ENCODE measurements around the gene SREBF1. TPM values are rescaled to one million over a fixed set of nuclear protein-coding genes. Genes with fewer than 3 reads are reported as not detected.

Gene SREBF1
- total RNA-seq, 1 experiment from 2014 or later: 17.2 TPM

DNA sequence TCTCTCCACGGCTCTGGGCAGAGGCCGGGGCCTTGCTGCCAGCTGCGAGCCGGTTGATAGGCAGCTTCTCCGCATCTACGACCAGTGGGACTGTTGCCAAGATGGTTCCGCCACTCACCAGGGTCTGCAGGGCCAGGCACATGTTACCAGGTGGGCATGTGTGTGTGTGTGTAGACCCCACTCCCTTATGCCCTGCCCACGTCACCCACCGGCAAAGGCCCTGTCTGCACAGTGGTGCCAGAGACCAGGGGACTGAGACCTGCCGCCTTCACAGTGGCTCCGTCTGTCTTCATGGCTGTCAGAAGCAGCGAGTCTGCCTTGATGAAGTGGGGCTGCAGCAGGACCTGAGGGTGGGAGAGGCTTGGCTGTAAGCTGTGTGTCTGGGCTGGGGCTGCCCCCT, 17.7 kb downstream of the SREBF1 start:
- Histone ChIP-seq H3K27ac (no peak overlapping the region), H3K27me3 (replicated peaks) (no peaks in the 10 kb centered on the region)

DNA sequence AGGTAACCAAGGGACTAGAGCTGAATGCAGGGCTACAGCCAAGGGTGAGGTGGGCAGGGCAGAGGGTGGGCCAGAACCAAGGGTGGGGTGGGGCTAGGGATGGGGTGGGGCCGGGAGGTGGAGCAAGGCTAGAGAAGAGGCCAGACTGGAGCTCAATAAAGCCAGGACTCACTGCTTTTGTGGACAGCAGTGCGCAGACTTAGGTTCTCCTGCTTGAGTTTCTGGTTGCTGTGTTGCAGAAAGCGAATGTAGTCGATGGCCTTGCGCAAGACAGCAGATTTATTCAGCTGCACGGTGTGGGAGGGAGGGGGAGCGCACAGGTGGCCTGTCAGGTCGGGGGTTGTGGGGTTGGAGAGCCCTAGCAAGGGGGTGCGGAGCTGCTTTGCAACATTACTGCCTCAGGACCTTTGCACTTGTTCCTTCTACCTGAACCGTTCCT, 18.7 kb downstream of the SREBF1 start:
- Histone ChIP-seq H3K36me3 (peaks cover 41% of the 10 kb centered on the region), H3K27ac (no peak overlapping the region)
- no peak for DNase-seq (ENCODE audit: low read depth in 1 of 2, low spot score in 2 of 2)

More for the DNA sequence above, 17.7 kb downstream of the SREBF1 start:
- Histone ChIP-seq H3K4me1 (replicated peaks) (peaks cover 20% of the 10 kb centered on the region), H3K4me3 (no peak overlapping the region), H3K36me3 (peaks cover 34% of the 10 kb centered on the region), H3K9me3 (replicated peaks) (no peaks in the 10 kb centered on the region)
- no peak for DNase-seq (ENCODE audit: low read depth in 1 of 2, low spot score in 2 of 2)

DNA sequence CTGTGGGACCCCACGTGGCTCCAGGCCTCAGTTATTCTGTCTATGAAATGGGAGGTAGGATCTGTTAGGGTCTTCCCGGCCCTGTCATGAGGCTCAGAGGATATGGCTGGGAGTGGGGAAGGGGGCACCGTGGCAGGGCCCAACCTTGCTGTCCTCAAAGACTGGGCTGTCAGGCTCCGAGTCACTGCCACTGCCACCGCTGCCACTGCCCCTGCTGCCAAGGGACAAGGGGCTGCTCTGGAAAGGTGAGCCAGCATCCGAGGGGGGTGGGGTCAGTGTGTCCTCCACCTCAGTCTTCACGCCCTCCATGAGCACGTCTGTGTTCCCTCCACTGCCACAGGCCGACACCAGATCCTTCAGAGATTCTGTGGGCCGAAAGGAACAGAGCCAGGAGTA, 19.2 kb downstream of the SREBF1 start:
- peaks cover 8% of the 10 kb centered on the region for H3K4me1 ChIP-seq (replicated peaks)
- DNase-seq (ENCODE audit: low read depth in 1 of 2, low spot score in 2 of 2): no peak

More for the DNA sequence above, 18.7 kb downstream of the SREBF1 start:
- no peak overlapping the region for H3K4me3 ChIP-seq
- peaks cover 12% of the 10 kb centered on the region for H3K4me1 ChIP-seq (replicated peaks)
- no peaks in the 10 kb centered on the region for H3K27me3 ChIP-seq (replicated peaks)
- no peaks in the 10 kb centered on the region for H3K9me3 ChIP-seq (replicated peaks)

DNA sequence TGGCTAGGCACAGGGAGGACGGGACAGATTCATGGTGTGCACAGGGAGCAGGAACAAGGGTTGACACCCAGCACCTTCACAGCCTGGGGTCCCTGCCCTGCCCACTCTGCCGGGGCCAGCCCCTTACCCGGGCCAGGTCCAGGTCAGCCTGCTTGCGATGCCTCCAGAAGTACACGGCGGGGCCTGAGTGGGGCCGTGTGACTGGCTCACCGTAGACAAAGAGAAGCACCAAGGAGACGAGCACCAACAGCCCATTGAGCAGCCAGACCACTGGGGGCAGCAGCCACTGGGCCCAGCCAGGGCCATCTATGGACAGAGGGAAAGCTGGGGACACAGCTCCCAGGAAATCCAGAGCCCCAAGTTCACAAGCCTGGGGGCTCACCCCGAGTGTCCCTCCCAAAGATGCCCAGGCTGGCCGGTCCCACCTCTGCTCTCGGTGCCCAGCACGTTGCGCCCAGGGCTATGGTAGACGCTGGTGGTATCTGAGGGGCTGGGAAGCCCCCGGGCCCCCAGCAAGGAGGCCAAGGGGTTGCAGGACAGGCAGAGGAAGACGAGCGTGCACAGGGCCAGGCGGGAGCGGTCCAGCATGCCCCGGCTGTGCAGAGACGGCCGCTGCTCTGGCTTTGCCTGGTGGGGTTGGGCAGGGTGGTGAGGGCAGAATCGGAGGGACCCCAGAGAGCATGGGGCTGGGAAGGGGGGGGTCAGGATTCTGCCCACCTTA, 19.8 kb downstream of the SREBF1 start:
- H3K27ac ChIP-seq: no peak overlapping the region

More for the DNA sequence above, 19.2 kb downstream of the SREBF1 start:
- Histone ChIP-seq H3K4me3 (no peak overlapping the region), H3K36me3 (peaks cover 46% of the 10 kb centered on the region), H3K27me3 (replicated peaks) (no peaks in the 10 kb centered on the region), H3K27ac (no peak overlapping the region), H3K9me3 (replicated peaks) (no peaks in the 10 kb centered on the region)

DNA sequence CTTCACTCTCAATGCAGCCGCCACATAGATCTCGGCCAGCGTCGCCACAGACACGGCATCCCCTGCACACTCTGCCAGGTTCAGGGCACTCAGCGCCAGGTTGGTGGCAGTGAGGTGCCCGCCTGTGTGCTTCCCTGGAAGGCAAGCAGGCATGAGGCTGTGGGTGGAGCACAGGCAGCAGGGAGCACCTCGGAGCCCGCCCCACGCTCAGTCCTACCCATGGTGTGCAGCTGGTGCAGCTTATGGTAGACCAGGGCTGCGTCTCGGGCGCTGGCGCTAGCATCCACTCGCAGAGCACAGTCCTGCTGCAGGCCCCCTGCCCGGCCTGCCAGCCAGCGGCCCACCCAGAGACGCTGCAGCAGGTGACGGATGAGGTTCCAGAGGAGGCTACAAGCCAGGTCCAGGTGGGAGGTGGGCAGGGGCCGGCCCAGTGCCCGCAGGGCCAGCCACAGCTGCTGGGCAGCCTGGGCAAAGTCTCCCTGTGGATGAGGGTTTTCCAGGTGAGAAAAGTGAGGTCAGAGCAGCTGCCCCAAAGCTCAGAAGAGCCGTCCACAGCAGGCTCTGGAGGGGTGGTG, 20.5 kb downstream of the SREBF1 start:
- Histone ChIP-seq H3K4me3 (no peak overlapping the region), H3K27ac (no peak overlapping the region), H3K4me1 (replicated peaks) (peaks cover 12% of the 10 kb centered on the region), H3K36me3 (peaks cover 55% of the 10 kb centered on the region), H3K27me3 (replicated peaks) (no peaks in the 10 kb centered on the region), H3K9me3 (replicated peaks) (no peaks in the 10 kb centered on the region)
- no peak for DNase-seq (ENCODE audit: low read depth in 1 of 2, low spot score in 2 of 2)

More for the DNA sequence above, 19.8 kb downstream of the SREBF1 start:
- Histone ChIP-seq H3K27me3 (replicated peaks) (no peaks in the 10 kb centered on the region), H3K9me3 (replicated peaks) (no peaks in the 10 kb centered on the region), H3K36me3 (peaks cover 52% of the 10 kb centered on the region), H3K4me1 (replicated peaks) (peaks cover 8% of the 10 kb centered on the region), H3K4me3 (no peak overlapping the region)
- no peak for DNase-seq (ENCODE audit: low read depth in 1 of 2, low spot score in 2 of 2)

DNA sequence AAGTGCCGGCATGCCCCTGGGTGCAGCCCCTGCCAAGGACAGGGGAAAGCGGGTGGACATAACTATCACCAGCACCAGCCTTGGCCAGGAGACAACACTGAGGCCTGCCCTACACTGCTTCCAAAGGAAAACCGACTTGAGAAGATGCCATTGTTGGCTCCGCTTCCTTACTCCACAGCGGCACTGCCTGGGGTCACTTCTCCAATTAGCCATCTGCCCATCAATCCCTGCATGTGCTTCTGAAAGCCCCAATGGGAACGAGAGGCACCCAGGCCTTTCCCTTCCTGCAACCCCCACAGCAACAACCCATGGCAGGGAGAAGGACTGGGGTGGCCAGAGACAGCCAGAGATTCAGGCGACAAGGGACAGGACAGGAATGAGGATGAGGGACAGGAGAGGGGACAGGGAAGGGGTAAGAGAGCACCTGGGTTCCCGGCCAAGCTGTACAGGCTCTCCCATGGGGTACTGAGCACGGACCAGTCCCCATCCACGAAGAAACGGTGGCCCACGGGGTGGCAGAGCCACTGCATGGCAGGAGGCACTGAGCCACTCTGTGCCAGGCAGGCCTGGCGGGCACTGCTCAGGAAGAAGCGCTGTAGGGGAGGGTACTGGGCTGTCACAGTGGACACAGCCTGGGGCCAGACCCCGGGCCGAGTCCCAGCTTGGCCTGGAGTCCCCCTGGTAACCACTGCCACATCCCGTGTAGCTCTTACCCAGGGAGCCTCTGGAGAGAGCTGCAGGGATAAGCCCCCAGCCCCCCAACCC, 21.2 kb downstream of the SREBF1 start:
- Histone ChIP-seq H3K27ac (no peak overlapping the region), H3K9me3 (replicated peaks) (no peaks in the 10 kb centered on the region), H3K4me3 (no peak overlapping the region), H3K4me1 (replicated peaks) (peaks cover 12% of the 10 kb centered on the region), H3K27me3 (replicated peaks) (no peaks in the 10 kb centered on the region), H3K36me3 (peaks cover 58% of the 10 kb centered on the region)
- DNase-seq (ENCODE audit: low read depth in 1 of 2, low spot score in 2 of 2): no peak

DNA sequence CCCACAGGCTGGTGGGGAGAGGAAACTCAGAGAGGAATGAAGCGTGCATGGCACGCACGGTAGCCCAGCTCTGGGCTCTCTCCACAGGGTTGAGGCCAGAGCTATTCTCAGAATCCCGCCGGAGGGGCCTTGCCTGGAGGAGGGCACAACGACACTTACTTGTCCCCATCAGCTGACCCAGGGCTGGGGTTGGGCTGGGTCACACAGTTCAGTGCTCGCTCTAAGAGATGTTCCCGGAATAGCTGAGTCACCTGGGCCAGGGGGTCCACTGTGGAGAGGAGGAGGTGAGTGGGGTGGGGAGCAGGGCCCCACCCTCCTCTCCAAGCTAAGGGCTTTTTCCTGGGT, 21.8 kb downstream of the SREBF1 start:
- Histone ChIP-seq H3K4me3 (no peak overlapping the region), H3K27ac (no peak overlapping the region), H3K27me3 (replicated peaks) (no peaks in the 10 kb centered on the region), H3K4me1 (replicated peaks) (peaks cover 10% of the 10 kb centered on the region), H3K9me3 (replicated peaks) (no peaks in the 10 kb centered on the region), H3K36me3 (peaks cover 64% of the 10 kb centered on the region)
- no peak for DNase-seq (ENCODE audit: low read depth in 1 of 2, low spot score in 2 of 2)

DNA sequence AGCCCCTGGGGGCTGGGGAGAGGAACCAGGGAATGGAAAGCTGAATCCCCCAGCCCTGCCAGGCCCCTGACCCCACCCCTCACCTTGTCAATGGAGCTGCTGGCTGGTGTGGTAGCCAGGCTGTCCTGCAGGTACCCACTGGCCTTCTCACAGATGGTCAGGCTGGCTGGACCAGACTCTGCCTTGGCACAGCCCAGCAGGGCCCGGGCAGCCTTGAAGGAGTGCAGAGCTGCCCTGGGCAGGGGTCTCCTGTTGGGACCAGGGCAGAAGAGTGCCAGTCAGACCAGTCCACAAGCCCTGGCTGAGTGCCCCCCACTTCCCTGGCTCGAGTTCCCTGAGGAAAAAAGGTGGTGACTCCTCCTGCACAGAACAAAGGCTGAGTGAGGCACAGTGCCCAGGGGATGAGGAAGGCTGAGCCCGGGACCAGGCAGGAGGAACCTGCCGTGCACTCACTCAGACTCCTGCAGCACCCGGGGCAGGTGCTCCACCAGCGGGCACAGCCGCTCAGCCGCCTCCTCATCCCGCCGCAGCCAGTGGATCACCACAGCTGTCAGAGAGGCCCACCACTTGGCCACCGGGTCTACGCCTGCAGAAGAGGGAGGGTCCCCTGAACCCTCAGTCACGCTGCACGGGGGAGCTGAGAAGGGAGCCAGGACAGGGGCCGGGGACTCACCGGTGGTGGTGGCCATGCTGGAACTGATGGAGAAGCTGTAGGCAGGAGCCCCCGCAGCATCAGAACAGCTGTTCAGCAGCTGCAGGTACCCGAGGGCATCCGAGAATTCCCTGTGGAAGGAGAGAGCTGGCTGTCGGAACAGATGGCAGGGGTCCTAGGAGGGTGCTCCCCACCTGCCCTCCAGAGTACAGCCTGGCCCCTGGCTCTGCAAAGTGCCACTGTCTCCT, 22.4 kb downstream of the SREBF1 start:
- H3K36me3 ChIP-seq: peaks cover 66% of the 10 kb centered on the region
- peaks cover 4% of the 10 kb centered on the region for H3K4me1 ChIP-seq (replicated peaks)
- DNase-seq (ENCODE audit: low read depth in 1 of 2, low spot score in 2 of 2): no peak
- no peaks in the 10 kb centered on the region for H3K27me3 ChIP-seq (replicated peaks)
- H3K27ac ChIP-seq: no peak overlapping the region
- H3K9me3 ChIP-seq (replicated peaks): no peaks in the 10 kb centered on the region
- H3K4me3 ChIP-seq: no peak overlapping the region

DNA sequence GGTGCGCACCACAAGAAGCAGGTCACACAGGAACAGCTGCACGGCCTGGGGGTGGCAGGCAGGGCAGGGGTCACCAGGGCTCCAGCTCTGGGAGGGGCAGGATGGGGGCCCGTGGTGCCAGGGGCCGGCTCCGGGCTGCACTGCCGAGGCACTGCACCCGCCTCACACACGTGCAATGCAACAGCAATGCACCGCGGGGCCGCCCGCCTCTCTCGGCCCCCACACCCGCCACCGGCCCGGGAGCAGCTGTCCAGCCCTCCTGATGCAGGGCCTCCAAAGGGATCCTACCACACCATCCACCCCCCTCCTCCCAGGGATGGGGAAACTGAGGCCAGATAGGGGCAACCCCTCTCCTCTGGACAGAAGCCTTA, 23.1 kb downstream of the SREBF1 start:
- H3K36me3 ChIP-seq: peaks cover 60% of the 10 kb centered on the region
- 0 out of 2 replicates have a peak, but pooled peaks cover 4% of the 10 kb centered on the region for H3K4me1 ChIP-seq (replicated peaks)
- DNase-seq (ENCODE audit: low read depth in 1 of 2, low spot score in 2 of 2): no peak
- no peak overlapping the region for H3K4me3 ChIP-seq
- no peak overlapping the region for H3K27ac ChIP-seq
- H3K9me3 ChIP-seq (replicated peaks): no peaks in the 10 kb centered on the region
- no peaks in the 10 kb centered on the region for H3K27me3 ChIP-seq (replicated peaks)

DNA sequence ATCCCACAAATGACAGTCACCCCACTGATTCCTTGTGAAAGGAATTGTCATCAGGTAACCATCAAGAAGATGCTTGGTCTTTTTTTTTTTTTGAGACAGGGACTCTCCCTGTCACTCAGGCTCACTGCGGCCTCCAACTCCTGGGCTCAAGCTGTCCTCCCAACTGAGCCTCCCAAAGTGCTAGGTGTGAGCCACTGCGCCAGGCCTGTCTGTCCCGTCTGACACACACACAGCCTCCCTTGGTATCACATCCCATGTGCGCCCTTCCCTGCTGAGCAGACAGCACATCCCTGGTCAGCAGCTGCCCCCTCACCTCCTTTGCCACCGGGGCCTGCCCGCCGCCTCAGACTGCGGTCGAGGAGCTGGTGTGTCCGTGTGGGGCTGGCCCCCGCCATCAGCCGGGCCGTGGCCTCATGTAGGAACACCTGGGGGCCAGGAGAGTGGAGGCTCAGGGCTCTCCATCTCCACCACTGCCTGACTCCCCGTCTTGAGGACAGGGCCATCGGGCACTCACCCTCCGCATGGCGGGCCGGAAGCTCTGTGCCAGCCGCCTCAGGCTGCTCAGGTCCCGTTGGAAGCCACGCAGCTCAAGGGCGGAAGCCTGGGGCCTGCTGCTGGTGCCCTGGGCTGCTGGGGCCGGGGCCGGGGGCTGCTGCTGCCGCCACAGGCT, 23.6 kb downstream of the SREBF1 start:
- Histone ChIP-seq H3K27ac (no peak overlapping the region), H3K4me3 (no peak overlapping the region), H3K9me3 (replicated peaks) (no peaks in the 10 kb centered on the region), H3K27me3 (replicated peaks) (no peaks in the 10 kb centered on the region), H3K4me1 (replicated peaks) (0 out of 2 replicates have a peak, but pooled peaks cover 4% of the 10 kb centered on the region), H3K36me3 (peaks cover 58% of the 10 kb centered on the region)
- no peak for DNase-seq (ENCODE audit: low read depth in 1 of 2, low spot score in 2 of 2)

DNA sequence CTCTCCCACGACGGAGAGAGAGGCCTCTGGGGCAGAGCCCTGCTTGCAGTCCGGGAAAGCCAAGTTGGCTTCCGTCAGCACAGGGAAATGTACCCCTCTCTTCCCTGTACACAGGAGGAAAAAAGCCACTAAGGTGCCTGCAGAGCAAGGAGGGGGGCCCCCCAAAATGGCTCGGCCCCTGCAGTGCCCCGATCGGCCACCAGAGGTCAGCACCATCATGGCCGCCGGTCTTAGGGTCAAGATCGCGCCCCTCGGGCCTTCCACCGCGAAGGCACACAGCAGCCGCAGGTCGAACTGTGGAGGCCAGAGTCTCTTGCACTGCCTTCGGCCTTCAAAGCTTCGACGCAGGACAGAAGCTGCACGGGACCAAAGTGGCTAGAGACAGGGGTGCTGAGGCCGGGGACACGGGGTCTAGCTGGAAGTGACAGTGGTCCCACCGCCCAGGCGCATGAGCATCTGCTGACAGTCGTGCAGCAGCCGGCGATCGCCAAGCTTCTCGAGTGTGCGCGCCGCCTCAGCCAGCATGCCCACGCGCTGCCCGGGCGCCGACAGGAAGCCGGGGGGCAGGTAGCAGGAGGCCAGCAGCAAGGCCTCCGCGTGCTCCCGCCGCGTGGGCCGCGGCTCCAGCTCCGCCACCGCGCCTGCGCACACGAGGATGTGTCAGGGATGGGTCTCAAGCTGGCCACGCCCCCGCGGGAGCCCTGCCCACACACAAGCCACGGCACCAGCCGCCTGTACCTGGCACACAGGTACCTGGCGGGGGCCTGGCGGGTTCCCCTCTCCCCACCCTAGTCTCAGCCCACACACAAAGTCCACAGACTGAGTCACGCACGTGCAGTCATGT, 24.4 kb downstream of the SREBF1 start:
- DNase-seq (ENCODE audit: low read depth in 1 of 2, low spot score in 2 of 2): peak; percentile 61 to 68
- Histone ChIP-seq H3K27me3 (replicated peaks) (no peaks in the 10 kb centered on the region), H3K9me3 (replicated peaks) (no peaks in the 10 kb centered on the region), H3K4me1 (replicated peaks) (0 out of 2 replicates have a peak, but pooled peaks cover 4% of the 10 kb centered on the region), H3K36me3 (peaks cover 59% of the 10 kb centered on the region), H3K27ac (no peak overlapping the region), H3K4me3 (no peak overlapping the region)

Measured in SJSA1 (cell line).